Measurements from ENCODE around the gene LRFN4.

GRCh38 chr11:66857234-66857926 lies 516 bp downstream of the LRFN4 start:
- TF ChIP-seq CTCF (IDR thresholded peaks at IDR 0.05; ENCODE audit: low read length): no peak
- no peak for TF ChIP-seq EZH2phosphoT487 (IDR thresholded peaks at IDR 0.05; ENCODE audit: low read length)
